Muscle layer of duodenum (tissue), 2 donors: ENCODE results near the gene LRRTM1.

ENCODE experiments used
- H3K27ac ChIP-seq: one replicate; pipeline ENCODE4 v1.7.0; 2013; ENCODE audit warnings: mild to moderate bottlenecking, low read length
- H3K27me3 ChIP-seq: one replicate; pipeline ENCODE4 v1.7.0; 2013; ENCODE audit warnings: low read depth, mild to moderate bottlenecking, control low read depth, low read length
- H3K36me3 ChIP-seq, 2 donors: one replicate each; pipeline ENCODE4 v1.7.0; 2013; ENCODE audit warnings: low read length in 2 of 2, control low read depth in 1 of 2, mild to moderate bottlenecking in 1 of 2; ENCODE audit not compliant: insufficient read depth in 2 of 2, control insufficient read depth in 1 of 2
- H3K4me1 ChIP-seq, 2 donors: one replicate each; pipeline ENCODE4 v1.7.0; 2013; ENCODE audit warnings: low read length in 2 of 2, mild to moderate bottlenecking in 2 of 2, control low read depth in 1 of 2, moderate library complexity in 1 of 2; ENCODE audit not compliant: insufficient read depth in 2 of 2, control insufficient read depth in 1 of 2
- H3K4me3 ChIP-seq, 2 donors: one replicate each; pipeline ENCODE4 v1.7.0; 2013; ENCODE audit warnings: low read length in 2 of 2, low read depth in 1 of 2, mild to moderate bottlenecking in 1 of 2
- H3K9me3 ChIP-seq, 2 donors: one replicate each; pipeline ENCODE4 v1.7.0; 2013; ENCODE audit warnings: low read length in 2 of 2, control low read depth in 1 of 2, mild to moderate bottlenecking in 1 of 2; ENCODE audit not compliant: control insufficient read depth in 1 of 2
- donor health status: healthy.

Gene LRRTM1, protein sequence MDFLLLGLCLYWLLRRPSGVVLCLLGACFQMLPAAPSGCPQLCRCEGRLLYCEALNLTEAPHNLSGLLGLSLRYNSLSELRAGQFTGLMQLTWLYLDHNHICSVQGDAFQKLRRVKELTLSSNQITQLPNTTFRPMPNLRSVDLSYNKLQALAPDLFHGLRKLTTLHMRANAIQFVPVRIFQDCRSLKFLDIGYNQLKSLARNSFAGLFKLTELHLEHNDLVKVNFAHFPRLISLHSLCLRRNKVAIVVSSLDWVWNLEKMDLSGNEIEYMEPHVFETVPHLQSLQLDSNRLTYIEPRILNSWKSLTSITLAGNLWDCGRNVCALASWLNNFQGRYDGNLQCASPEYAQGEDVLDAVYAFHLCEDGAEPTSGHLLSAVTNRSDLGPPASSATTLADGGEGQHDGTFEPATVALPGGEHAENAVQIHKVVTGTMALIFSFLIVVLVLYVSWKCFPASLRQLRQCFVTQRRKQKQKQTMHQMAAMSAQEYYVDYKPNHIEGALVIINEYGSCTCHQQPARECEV

GRCh38 chr2:80303909-80304837, at the start of gene LRRTM1:
LRRTM1 (minus strand) TSS chr2:80304752; CDS start chr2:80303819, 933 bp downstream.
- no peaks in the 10 kb centered on the region for H3K36me3 ChIP-seq
- H3K9me3 ChIP-seq: no peaks in the 10 kb centered on the region
- peak within 1 kb of the TSS in 1 of 2 donors; percentile 80 for H3K4me3 ChIP-seq
- peaks cover 0 to 31% of the 10 kb centered on the region in 2 donors for H3K4me1 ChIP-seq
- peaks cover 14% of the 10 kb centered on the region for H3K27me3 ChIP-seq
- no peak within 1 kb of the TSS for H3K27ac ChIP-seq

- no peaks in the 10 kb centered on the region for H3K36me3 ChIP-seq
- no peak overlapping the region for H3K27ac ChIP-seq
- no peaks in the 10 kb centered on the region for H3K4me1 ChIP-seq
- no peak overlapping the region for H3K4me3 ChIP-seq
- H3K9me3 ChIP-seq: no peaks in the 10 kb centered on the region
- no peaks in the 10 kb centered on the region for H3K27me3 ChIP-seq
Observed at GRCh38 chr2:80351231-80351630, 46.7 kb upstream of the LRRTM1 start.

DNA sequence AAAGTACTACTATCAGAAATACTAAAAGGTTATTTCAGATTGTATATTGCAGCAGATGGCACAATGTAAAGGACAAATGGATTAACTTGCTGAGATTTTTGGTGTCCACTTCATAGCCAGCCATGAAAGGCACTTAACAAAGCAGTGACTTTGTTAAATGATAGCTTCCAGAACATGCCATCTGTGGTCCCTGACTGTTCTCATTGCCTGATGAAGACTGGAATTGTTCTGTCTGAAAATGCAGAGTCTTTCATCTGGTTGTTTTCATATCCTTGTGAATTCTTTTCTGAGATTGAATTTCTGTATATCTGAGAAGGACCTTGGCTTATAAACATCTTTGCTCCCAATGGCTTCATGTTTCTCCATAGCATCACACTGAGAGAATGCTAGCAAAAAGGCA, 44.4 kb upstream of the LRRTM1 start:
- no peaks in the 10 kb centered on the region for H3K36me3 ChIP-seq
- no peaks in the 10 kb centered on the region for H3K9me3 ChIP-seq
- no peaks in the 10 kb centered on the region for H3K4me1 ChIP-seq
- H3K4me3 ChIP-seq: no peak overlapping the region
- no peaks in the 10 kb centered on the region for H3K27me3 ChIP-seq
- no peak overlapping the region for H3K27ac ChIP-seq

DNA sequence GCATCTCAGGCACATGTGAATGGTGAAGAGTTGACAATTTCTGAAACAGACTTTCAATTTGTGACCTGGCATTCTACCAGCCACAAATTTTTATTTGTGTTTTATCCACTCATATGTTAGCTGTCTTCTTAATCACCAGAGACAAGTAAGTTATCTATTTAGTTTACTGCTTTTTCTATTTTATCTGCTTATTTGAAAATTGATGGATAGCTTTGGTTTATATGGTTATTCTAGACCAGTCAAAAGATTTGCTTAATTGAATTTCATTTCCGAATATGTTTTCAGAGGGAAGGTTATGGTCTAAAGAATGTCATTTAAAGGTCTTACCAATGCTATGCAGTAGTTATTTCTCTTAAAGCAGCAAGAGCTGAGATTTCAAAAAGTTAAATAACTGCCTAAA, 43.5 kb upstream of the LRRTM1 start:
- Histone ChIP-seq H3K9me3 (no peaks in the 10 kb centered on the region), H3K36me3 (no peaks in the 10 kb centered on the region), H3K27me3 (no peaks in the 10 kb centered on the region), H3K4me1 (no peaks in the 10 kb centered on the region), H3K4me3 (no peak overlapping the region), H3K27ac (no peak overlapping the region)

DNA sequence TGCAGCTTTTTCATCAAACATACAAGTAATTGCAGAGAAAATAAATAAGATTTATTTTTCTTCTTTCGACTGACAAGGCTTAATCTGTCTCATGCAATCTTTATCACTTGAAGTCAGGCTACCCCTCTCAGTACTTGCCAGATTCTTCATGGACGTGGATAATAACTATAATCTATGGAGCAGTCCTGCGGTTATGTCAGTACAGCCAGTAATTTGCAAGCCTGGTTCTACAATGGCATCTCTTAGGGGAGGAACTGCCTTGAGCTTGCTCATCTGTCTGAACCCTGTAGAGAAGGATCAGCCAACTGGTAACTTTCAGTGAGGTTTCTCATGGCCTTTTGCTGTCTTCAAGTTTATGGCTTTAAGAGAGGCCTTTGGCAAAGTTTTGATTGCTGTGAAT, 35.5 kb upstream of the LRRTM1 start:
- Histone ChIP-seq H3K4me1 (no peaks in the 10 kb centered on the region), H3K27me3 (no peaks in the 10 kb centered on the region), H3K4me3 (no peak overlapping the region), H3K36me3 (no peaks in the 10 kb centered on the region), H3K27ac (no peak overlapping the region), H3K9me3 (no peaks in the 10 kb centered on the region)

DNA sequence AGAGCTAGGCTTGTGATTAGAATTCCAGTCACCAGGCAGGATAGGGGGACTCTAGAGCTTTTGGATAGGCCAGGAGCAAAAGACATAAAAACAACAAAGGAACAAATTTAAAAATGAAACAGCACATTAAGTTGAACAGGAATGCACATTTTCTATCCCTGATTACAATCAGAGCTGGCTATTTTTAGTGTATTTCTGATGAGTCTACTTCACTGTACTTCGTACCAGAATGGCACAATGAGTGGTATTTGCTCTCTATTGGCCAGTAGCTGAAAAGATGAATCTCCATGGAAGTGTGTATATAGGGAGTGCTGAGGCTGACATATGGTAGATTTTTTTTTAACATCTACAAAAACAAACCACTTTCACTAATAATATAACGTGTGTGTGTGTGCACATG, 34.2 kb upstream of the LRRTM1 start:
- Histone ChIP-seq H3K4me1 (no peaks in the 10 kb centered on the region), H3K9me3 (no peaks in the 10 kb centered on the region), H3K27ac (no peak overlapping the region), H3K36me3 (no peaks in the 10 kb centered on the region), H3K27me3 (no peaks in the 10 kb centered on the region), H3K4me3 (no peak overlapping the region)

DNA sequence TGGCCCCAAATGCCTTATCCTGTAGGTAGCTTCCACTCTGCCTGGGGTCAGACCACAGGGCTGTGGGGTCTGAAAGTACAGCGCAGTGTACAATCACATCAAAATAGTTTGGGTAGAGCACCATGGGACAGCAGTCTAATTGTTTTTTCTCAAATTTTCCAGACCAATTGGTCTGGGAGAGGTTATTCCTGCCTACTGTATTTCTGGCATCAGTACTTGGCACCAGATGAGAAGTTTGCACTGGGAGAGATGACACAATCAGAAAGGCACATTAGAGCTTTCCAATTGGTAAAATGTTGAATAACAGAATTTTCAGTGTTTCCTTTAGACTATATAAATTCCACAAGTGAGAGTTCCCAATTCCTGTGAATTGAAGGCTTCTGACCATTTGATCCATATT, 30.9 kb upstream of the LRRTM1 start:
- Histone ChIP-seq H3K36me3 (no peaks in the 10 kb centered on the region), H3K9me3 (no peaks in the 10 kb centered on the region), H3K27ac (no peak overlapping the region), H3K27me3 (no peaks in the 10 kb centered on the region), H3K4me1 (no peaks in the 10 kb centered on the region), H3K4me3 (no peak overlapping the region)

DNA sequence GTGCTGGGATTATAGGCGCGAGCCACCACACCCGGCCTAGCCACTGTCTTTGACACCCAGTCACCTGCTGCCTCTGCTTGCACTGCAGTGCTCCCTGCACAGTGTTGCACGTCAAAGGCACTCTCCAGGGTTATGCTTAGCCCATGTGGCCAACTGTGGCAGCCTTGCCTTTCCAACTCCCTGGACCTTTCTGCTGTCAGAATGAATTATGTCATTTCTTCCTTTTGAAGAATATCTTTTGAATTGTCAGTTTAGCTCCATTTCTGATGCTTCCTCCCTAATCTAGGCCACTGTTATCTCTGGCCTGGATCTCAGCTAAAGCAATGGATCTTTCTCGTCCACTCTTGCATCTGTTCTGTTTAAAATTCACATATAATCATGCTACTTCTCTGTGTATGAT, 29.3 kb upstream of the LRRTM1 start:
- Histone ChIP-seq H3K36me3 (no peaks in the 10 kb centered on the region), H3K4me1 (no peaks in the 10 kb centered on the region), H3K4me3 (no peak overlapping the region), H3K27ac (no peak overlapping the region), H3K27me3 (no peaks in the 10 kb centered on the region), H3K9me3 (no peaks in the 10 kb centered on the region)

- Histone ChIP-seq H3K4me3 (no peak overlapping the region), H3K27me3 (no peaks in the 10 kb centered on the region), H3K27ac (no peak overlapping the region), H3K9me3 (no peaks in the 10 kb centered on the region), H3K4me1 (no peaks in the 10 kb centered on the region), H3K36me3 (no peaks in the 10 kb centered on the region)
Observed at GRCh38 chr2:80330527-80331450, 26.2 kb upstream of the LRRTM1 start.

- H3K27me3 ChIP-seq: no peaks in the 10 kb centered on the region
- no peak overlapping the region for H3K4me3 ChIP-seq
- H3K36me3 ChIP-seq: no peaks in the 10 kb centered on the region
- no peak overlapping the region for H3K27ac ChIP-seq
- no peaks in the 10 kb centered on the region for H3K9me3 ChIP-seq
- H3K4me1 ChIP-seq: no peaks in the 10 kb centered on the region
Observed at GRCh38 chr2:80329491-80329890, 24.9 kb upstream of the LRRTM1 start.
